Cardiac fibroblast (primary cell): ENCODE data around the gene ANKRD17.
A peak's percentile ranks its signal among the peaks of the same experiment; 100 is the strongest.

ENCODE experiments used
- DNase-seq, 2 donors: peaks; one replicate each; pipeline versions ENCODE4 v3.0.0 to v3.0.0-alpha.2; 2010; ENCODE audit warnings: low read depth in 2 of 2
- H3K4me3 ChIP-seq, 2 donors: replicated peaks in 1 of 2; 1 replicate in 1 of 2; 2 replicates in 1 of 2; pipeline ENCODE4 v1.5.1; 2011; ENCODE audit warnings: low read depth in 2 of 2, low read length in 2 of 2, mild to moderate bottlenecking in 2 of 2, moderate library complexity in 1 of 2
- CTCF ChIP-seq: IDR thresholded peaks from one replicate; pipeline ENCODE4 v1.5.1; 2011; ENCODE audit warnings: low read depth, mild to moderate bottlenecking, low read length, inconsistent platforms

ANKRD17 gene

GRCh38 chr4:73103799-73104503 lies 154.6 kb downstream of the ANKRD17 start:
- no peak for TF ChIP-seq CTCF
- peak in 1 of 2 donors; percentile 32 for DNase-seq
- H3K4me3 ChIP-seq: no peak overlapping the region

DNA sequence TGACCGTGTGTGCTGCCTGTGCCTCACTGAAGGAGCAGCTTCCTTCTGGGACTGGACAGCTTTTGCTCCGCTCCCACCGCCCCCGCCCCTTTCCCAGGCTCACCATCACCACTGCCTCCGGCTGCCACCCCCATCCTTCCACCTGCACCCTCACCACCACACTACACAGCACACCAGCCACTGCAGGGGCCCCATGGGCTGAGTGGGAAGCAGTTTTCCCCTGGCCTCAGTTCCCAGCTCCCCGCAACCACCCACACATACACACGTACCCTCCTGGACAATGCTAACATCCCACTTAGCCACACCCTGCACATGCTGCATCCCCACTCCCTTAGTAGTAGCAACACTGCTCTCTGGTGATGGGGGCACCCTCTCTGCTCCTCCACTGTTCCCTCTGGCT lies 159.5 kb downstream of the ANKRD17 start:
- DNase-seq: no peak
- no peak overlapping the region for H3K4me3 ChIP-seq
- no peak for TF ChIP-seq CTCF

DNA sequence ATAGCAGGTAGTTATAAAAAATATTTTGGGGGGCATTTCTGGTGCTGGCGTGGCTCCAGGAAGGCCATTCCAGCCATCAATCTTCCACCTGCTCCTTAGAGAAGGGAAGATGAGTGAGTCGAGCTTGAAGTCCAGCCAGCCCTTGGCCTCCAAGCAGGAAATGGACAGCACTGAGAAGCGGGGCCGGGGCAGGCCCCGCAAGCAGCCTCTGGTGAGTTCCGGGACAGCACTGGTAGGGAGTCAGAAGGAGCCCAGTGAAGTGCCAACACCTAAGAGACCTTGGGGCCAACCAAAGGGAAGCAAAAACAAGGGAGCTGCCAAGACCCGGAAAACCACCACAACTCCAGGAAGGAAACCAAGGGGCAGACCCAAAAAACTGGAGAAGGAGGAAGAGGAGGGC lies 159.9 kb downstream of the ANKRD17 start:
- no peak for DNase-seq
- TF ChIP-seq CTCF: no peak
- H3K4me3 ChIP-seq: no peak overlapping the region

- TF ChIP-seq CTCF: no peak
- no peak for DNase-seq
- no peak overlapping the region for H3K4me3 ChIP-seq
Measured at GRCh38 chr4:73098016-73098415, 160.6 kb downstream of the ANKRD17 start.

DNA sequence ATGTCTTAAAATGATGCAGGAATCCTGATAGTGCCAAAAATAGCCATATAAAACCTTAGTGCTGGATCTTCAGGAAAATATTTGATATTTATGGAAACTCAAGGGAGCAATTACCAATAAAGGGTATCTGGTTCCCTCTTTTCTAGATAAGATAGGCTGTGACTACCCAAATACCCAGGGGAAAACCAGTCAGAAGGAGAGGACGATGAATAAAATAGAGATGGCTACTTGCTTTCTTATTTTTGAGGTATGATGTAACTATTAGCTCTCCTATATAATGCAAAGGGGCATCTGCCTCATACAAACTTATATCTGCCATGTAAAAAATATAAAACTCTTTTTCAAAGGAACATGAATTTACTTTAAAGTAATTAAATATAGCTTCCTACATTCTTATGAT lies 165.7 kb downstream of the ANKRD17 start:
- DNase-seq: no peak
- no peak for TF ChIP-seq CTCF
- H3K4me3 ChIP-seq: no peak overlapping the region

- DNase-seq: no peak
- no peak overlapping the region for H3K4me3 ChIP-seq
- TF ChIP-seq CTCF: no peak
Measured at GRCh38 chr4:73090738-73091137, 167.9 kb downstream of the ANKRD17 start.

DNA sequence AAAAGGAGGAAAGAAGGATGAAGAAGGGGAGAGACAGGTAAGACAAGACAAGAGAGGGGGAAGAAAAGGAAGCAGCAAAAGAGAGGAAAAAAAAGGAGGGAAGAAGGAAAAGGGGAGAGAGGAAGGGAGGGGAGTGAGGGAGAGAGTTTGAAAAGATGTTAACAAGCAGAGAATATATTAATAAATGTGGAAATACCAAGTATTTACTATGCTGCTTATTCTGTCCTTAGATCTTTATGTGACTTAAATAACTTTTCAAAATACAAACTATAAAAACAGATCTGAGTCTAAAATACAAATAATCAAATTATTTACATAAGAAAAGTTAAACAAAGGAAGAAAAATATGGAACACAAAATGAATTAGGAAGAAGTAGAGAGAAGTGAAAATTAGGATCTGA lies 170.7 kb downstream of the ANKRD17 start:
- no peak overlapping the region for H3K4me3 ChIP-seq
- DNase-seq: no peak
- TF ChIP-seq CTCF: no peak
